LNCAP (cell line): ENCODE data around the gene CBLB.

Experiments
- CTCF ChIP-seq: fragments of 450-650 bp; IDR thresholded peaks from 2 replicates; pipeline ENCODE4 v1.5.1; 2017; ENCODE audit warnings: mild to moderate bottlenecking

CBLB gene

GRCh38 chr3:105715372-105715771 is 153.4 kb downstream of the CBLB start:
- no peak for TF ChIP-seq CTCF

GRCh38 chr3:105714453-105714852 is 154.4 kb downstream of the CBLB start:
- no peak for TF ChIP-seq CTCF

- TF ChIP-seq CTCF, result no peak
Measured at GRCh38 chr3:105708980-105709379, 159.8 kb downstream of the CBLB start.

GRCh38 chr3:105707009-105707408 is 161.8 kb downstream of the CBLB start:
- TF ChIP-seq CTCF, result no peak

GRCh38 chr3:105704726-105705410 is 163.9 kb downstream of the CBLB start:
- no peak for TF ChIP-seq CTCF

- TF ChIP-seq CTCF, result no peak
Measured at GRCh38 chr3:105700575-105700974, 168.2 kb downstream of the CBLB start.

GRCh38 chr3:105691633-105692032 is 177.2 kb downstream of the CBLB start:
- no peak for TF ChIP-seq CTCF

- TF ChIP-seq CTCF, result no peak
Measured at GRCh38 chr3:105691053-105691452, 177.8 kb downstream of the CBLB start.
